Uterus (tissue), 2 donors: ENCODE data around the gene PMM2.

Experiments used
- CTCF ChIP-seq, 4 experiments: fragments of 200-600 bp in 2 of 4; fragments of 450-650 bp in 2 of 4; sonication (generic) in 2 of 4; IDR thresholded peaks; one replicate each; pipeline ENCODE4 v1.5.1; 2016 to 2019; ENCODE audit warnings: antibody characterized with exemption in 4 of 4, mild to moderate bottlenecking in 2 of 4, moderate library complexity in 1 of 4
- POLR2A ChIP-seq, 2 donors: fragments of 450-650 bp; IDR thresholded peaks; one replicate each; pipeline ENCODE4 v1.6.1; 2016; ENCODE audit warnings: antibody characterized with exemption in 2 of 2, mild to moderate bottlenecking in 1 of 2, moderate library complexity in 1 of 2

- no peak for TF ChIP-seq POLR2A (IDR thresholded peaks at IDR 0.05)
- TF ChIP-seq CTCF (IDR thresholded peaks at IDR 0.05) = no peak
These were observed 95.8 kb downstream of the PMM2 start for GRCh38 chr16:8893426-8893825.
